ENCODE data around the gene CRYBG1.
A peak's percentile ranks its signal among the peaks of the same experiment; 100 is the strongest.
"Not testable (repeated sequence)": the region's sequence is repeated elsewhere in the genome, so short reads cannot be mapped to it uniquely, and the experiment has no call there.

Gene CRYBG1

DNA sequence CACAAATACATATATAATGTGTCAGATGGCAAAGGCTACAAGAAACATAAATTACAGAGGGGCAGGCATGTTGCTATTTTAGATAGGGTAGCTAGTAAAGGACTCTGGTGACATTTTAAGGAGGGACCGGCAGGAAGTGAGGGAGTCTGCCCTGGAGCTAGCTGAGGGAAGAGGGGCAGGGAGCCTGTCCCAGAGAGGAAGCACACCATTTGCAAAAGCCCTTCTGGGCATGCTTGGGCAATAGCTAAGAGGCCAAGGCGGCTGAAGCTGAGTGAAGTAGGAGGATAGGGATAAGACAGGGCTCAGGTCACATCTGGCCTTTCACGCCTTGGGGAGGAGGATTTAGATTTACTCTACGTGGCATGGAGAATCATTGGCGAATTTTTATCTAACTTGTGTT lies 172.5 kb downstream of the CRYBG1 start:
- no peak for DNase-seq

DNA sequence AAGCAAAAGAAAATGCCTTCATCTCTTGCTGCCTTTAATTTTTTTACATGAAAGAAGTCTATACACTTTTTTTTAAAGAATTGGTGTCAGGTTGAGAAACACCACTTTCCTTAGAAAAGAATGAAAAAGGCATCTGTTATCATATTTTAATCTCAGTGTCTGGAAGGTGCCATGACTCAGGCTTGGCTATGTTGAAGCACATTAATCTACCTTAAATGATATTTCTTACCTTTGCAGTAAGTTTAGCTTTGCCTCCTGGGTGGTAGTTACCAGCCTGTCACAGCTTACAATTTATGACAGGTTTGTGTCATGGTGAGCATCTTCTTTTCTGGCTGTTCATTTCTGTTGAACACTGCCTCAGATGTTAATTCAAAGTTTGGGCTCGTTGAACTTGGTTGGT lies 173.5 kb downstream of the CRYBG1 start:
- no peak for DNase-seq

DNA sequence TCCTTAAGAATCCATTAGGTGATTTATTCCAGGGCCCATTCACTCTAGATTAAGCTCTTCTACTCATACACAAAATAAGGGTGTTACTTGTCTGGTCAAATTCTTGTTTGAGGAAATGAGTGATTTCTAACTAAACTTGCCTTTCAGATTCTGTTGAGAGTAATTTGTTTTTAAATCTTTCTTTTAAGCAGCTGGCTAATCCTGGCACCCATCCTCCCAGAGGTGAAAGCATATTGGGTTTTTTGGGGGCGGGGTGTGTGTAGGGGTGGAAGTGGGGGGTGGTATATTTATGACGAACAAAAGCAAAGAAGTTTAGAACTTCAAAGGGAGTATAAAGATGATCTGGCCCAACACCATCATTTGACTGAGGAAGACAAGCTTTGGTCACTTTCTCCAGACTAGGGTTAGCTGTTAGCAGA lies 174.1 kb downstream of the CRYBG1 start:
- no peak for DNase-seq

DNA sequence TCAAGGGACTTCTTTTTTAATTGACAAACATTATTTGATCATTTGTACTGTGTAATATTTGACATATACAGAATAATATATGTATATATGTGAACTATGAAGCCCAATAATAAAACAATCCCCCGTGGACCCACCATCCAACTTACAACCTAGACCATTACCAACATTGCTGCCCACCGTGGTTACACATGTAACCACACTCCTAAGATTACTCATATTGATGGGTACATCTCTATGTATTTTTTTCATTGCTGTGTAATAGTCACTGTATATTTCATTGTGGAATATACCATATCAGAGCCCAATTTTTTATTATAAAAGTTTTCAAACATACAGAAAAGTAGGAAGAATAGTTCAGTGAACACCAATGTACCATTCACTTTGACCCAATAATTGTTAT lies 174.5 kb downstream of the CRYBG1 start:
- no peak for DNase-seq

DNA sequence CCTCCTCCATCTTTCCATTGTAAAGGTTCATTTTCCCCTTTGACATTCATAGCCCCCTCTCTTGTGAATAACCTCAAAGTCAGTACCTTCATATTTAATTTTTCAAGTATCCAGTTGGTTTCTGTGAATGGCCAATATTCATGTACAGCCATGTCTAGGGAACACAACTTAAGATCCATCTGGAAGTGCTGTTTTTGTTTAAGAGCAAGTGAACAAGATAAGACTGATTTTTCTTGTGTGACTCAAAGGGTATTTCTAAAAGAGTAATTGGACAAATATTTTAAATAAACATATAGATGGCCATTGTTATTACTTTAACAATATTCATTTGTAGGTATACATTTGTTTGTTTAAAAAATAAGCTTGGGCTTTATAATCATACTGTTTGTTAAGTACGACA lies 175.8 kb downstream of the CRYBG1 start:
- no peak for DNase-seq

DNA sequence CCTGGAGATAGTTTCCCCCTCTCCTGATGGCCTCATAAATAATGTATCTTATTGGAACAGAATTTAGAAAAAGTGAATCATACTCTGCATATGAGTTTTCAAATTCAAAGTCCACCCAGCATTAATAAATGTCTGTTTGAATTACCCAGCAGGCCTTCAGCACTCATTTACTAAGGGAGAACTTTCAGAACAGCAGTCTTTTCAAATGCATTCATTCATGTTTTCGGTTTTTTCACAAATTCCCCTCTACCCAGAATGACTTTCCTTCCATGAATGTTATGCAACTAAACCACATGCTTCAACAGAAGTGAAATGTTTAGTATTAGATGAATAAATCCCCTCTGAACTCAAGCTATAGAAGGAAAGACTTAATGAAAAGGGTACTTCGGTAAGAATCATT lies 176.3 kb downstream of the CRYBG1 start:
- no peak for DNase-seq

DNA sequence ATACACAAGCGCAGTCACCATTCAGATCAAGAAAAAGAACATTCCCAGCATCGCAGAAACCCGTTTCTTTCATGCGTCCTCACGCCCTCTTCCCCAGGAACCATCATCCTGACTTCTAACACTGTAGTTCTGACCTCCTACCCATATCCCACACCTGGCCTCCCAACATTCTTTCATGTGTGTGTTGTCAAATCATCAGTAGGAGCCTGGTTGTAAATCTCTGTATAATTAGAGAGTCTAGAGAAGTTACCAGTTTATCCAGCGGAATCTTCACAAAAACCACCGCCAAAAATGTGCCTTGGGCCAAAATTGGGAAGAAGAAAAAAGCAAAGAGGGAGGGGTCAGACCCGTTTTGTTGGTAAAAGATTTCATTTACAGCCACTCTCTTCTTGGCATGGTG lies 177.1 kb downstream of the CRYBG1 start:
- no peak for DNase-seq

DNA sequence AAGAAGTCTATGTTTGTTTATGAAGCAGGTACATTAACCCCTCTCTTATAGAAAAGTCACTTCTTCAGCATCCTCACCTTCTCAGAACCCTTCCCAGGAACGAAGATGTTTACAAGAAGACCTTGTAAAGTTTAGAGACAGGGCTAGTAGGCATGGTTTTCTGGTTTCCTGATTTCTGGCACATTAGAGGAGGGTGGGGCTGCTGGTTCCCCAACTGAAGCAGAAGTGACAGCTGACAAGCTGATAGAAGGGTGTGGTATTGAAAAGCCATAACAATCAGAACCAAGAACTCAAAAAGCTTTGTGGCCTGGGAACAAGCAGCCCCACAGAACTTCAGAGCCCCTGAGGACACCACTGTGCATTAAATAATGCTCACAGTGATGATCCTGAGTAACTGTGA lies 177.6 kb downstream of the CRYBG1 start:
- no peak for DNase-seq

DNA sequence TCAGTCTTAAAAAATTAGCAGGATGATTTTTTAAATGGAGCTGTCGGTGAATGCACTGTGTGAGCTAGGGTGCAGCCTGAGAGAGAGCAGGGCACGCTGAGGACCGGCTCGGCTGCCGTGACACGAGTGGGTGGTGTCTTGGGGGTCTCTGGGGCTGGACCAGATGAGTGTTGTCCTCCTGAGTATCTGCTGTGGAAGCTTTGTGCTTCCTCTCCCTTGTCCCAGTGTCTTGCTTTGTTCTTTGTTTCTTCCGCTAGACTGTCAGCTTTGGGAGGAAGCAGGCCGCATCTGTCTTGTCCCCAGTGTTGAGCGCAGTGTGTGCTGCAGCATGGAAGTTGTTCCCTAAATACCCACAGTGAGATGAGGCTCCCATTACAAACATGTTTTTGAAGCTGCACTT lies 179.4 kb downstream of the CRYBG1 start:
- no peak for DNase-seq

DNA sequence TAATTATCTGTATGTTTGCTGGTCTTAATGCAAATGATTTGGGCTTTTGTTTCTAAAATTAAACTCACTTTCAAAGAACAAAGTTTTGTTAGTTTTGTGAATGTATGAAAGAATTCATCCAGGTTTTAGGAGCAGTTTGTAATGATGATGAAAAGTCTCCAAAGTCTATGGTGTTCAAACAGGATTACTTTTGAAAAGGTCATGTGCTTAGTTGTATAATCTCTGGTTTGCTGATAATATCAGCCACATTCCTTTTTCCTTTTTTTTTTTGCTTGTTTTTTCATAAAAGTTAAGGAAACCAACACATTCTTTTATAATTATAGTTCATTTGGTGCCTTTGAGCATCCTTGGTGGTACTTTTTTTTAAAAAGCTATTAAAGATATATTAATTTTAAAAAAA lies 179.9 kb downstream of the CRYBG1 start:
- no peak for DNase-seq

DNA sequence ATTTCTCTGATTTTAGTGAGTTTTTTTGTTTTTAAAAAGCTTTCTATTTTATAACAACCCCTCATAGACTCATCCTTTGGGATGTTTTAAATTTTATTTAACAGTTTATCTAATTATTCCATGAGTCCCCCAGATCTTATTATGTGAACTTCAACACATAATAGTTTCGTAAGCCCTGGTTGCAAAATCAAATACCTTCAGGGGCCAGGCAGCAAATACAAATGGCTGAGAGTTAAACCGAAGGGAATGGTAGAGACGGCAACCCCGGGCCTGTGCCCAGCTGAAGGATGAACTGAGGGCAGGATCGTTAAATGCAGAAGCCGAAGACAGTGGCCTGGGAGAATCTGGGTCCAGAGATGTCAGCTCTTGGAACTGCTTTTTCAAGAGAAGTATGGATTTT lies 180.4 kb downstream of the CRYBG1 start:
- DNase-seq = no peak

DNA sequence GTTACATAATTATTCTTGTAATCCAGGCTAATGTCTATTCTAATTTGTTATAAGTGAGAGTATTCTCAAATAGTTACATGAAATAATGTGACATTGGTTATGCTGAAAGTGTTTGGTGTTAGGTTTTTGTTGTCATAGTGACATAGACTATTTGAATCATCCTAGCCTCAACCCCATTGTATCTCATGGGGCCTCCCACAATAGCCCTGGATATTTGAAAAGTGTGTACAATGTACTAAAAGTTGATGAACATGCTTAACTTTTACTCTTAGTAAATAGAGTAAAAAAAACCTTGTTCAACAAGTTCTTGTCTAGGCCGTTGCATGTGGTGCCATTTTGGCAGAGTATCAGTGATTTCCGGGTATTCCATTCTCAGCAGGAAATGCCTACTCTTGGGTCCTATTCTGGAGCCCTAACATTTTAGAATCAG lies 185.8 kb downstream of the CRYBG1 start:
- peak; percentile 26 for DNase-seq

DNA sequence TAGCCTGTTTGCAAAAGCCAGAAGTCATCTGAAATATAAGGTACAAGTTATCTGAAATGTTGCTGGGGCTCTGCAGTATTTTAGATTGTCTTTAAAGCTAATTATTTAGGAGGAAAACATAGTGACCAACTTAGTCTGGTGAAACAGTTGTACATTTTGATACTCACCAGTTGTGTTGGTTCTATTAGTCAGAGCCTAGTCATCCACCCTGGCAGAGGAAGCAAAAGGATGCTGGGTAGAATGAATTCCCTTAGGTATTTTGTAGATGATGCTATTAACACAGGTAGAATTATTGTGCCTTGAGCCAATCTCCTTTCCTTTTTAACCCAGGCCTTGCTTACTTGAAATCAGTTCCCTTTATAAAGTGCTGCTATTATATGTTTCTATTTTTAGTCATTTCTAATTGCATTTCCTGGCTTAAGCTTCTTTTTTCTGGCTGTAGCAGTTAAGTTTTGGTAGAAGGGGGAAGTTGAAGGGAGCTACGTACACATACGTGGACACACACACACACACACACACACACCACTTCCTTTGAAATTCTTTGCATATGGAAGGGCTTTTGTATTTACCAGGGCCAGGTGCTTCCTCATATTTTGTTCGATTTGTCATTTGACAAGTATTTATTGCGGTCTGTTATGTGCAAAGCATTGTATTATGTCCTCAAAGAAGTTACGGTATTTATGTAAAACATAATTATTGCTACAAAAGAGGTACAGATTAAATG lies 186.3 kb downstream of the CRYBG1 start:
- DNase-seq = no peak

DNA sequence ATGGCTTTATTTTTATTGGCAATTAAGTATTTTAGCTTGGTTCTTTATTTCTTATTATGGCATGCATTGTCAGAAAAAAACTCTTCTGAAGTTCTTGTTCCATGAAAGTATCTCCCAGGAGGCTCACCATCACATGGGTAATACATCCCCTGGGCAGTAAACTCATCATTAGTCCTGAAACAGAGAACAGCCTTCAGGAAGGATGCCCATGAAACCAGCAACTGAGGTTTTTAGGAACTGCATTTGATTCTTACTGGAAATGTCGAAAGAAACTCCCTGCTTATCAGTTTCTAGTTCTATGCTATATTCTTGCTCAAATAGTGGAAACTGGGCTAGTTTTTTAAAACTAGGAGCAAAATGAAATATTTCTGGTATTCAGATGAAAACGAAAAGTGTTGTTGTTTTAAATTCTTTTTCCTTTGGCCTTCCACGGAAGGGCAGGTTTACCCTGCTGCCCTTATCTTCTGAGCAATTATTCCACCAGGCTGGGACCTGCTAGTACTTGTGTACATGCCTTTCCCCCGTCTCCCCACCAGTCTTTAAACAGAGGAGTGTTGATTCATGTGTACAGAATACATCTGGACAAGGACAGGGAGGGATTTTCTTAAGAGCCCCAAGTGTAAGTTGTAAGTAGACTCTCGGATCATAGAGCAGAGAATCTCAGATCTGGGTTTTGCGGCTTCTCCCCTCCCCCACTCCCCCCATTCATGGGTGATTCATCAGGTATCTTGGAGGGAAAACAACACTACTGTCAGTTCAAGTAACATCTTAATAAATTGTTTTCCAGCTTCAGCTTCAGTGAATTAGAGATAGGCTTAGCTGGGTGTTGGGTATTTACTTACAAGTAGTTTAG lies 187.3 kb downstream of the CRYBG1 start:
- no peak for DNase-seq

DNA sequence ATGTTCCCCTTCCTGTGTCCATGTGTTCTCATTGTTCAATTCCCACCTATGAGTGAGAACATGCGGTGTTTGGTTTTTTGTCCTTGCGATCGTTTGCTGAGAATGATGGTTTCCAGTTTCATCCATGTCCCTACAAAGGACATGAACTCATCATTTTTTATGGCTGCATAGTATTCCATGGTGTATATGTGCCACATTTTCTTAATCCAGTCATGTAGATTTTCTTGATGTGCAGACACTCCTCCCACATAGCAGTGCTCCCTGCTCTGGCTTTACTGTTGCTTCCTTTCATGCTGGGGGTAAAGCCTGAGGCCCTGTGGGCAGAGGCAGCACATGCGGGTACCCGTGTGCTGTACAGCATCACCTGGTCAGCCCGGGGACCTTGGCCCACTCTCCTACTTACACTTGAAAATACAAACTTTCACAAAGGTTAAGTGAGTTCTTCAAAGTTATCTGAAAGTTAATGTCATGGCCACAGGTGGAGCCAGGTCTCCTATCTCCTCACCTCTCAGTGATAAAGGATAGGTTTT lies 188.5 kb downstream of the CRYBG1 start:
- DNase-seq = not testable (repeated sequence)

DNA sequence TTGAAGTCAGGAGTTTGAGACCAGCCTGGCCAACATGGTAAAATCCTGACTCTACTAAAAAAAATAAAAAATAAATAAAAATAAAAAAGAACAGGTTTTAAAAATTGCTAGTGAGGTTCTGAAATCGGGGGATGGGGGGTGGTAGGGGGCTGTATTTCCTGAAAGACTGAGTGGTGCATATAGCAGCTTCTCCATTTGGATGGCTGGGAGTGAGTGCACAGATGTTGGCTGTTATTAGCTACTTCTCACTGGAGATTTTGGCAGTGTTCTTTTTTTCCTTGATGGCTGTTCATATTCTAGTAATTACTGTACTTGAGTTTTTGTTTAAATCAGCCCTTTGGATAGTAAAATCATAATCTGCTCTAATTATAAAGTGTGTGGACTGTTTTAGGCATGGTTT lies 189.0 kb downstream of the CRYBG1 start:
- peak; percentile 21 for DNase-seq

DNA sequence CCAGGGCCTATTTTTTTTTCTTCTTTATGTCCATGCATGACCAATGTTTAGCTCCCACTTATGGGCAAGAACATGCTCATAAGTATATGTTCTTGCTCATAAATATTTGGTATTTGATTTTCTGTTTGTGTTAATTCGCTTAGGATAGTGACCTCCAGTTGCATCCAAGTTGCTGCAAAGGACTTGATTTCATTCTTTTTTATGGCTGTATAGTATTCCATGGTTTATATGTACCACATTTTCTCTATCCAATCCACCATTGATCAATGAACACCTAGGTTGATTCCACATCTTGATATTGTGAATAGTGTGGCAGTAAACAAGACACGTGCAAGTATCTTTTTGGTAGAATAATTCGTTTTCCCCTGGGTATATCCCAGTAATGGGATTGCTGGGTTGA lies 190.6 kb downstream of the CRYBG1 start:
- DNase-seq = no peak

DNA sequence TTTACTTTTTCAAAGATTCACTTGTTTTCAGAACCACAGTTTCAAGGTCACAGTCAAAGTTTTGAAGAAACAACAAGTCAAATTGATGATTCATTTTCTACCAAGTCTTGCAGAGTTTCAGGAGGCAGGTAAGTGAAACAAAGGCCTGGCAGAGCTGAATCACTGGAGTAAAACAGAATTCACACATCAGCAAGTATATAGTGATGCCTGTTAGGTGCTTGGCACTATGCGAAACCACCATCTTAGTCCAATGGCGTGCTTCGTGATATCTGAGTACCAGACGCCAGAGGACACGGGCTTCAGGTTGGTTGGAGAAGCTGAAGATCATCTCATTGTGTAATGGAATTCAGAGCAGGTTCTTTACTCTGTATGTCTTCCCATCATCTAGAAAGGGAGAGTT lies 192.9 kb downstream of the CRYBG1 start:
- no peak for DNase-seq

DNA sequence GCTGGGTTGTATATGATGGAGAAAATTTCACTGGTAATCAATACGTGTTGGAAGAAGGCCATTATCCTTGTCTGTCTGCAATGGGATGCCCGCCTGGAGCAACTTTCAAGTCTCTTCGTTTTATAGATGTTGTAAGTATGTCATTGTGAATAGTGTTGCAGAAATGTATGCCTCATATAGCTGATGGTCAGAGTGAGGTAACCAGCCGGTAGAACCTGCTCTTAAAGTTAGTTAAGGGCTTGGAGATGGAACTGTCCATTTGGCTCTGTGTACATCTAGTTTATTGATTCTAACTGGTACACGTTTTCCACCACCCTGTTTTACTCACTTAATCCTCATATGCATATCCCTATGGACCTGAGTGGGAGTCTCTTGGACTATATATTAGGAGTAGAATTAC lies 195.2 kb downstream of the CRYBG1 start:
- DNase-seq = no peak

DNA sequence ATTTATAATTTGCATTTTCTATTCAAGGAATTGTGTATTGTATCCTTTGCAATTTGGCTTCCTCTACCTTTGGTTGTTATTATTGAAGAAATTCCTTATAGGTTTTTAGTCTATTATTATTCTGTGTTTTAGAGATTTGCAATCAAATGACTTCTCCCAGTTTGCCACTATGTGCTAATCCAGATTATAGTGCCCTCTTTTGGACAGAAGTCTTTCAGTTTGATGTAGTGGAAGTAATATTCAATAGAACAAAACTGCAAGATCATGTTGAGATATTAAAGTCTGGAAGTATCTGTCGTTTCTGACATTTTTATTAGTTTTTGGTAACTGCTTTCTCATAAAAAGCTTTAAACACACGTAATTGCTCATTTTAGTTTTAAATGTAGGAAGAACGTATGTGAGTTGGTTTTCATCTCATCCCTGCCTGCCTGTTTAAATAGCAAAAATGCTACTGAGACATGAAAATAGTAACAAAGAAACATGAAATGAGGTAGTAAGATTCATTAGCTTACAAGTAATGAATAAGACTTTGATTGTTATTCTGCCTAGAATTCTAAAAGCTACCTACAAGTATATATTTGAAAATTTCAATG lies 195.9 kb downstream of the CRYBG1 start:
- peak; percentile 33 for DNase-seq

DNA sequence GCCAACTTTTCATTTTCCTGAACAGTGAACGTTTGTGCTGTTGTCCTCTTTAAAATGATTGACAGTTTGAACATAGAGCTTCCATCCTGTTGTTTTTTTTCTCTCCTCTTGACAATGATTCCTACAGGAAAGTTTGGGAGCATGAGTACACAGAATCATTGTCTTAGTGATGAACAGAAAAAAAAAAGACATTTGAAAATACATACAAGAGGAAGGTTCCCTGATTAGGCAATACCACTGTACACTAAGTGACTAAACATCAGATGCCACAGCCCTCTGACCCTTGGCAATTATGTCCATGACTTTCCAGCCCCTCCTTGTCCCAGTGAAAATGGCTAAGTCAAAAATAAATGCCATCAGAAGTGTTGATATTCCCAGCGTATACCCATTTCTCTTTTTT lies 197.3 kb downstream of the CRYBG1 start:
- no peak for DNase-seq

DNA sequence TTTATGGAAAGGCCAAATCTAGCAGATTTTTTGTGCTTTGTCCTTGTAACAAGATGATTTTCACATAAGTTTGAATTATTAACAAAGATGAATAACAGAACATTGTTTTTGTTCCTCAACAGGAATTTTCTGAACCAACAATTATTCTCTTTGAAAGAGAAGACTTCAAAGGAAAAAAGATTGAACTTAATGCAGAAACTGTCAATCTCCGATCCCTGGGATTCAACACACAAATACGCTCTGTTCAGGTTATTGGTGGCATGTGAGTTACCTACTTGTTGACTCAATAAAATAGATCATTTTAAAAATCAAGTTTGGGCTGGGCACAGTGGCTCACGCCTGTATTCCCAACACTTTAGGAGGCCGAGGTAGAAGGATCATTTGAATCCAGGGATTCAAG lies 197.8 kb downstream of the CRYBG1 start:
- no peak for DNase-seq

DNA sequence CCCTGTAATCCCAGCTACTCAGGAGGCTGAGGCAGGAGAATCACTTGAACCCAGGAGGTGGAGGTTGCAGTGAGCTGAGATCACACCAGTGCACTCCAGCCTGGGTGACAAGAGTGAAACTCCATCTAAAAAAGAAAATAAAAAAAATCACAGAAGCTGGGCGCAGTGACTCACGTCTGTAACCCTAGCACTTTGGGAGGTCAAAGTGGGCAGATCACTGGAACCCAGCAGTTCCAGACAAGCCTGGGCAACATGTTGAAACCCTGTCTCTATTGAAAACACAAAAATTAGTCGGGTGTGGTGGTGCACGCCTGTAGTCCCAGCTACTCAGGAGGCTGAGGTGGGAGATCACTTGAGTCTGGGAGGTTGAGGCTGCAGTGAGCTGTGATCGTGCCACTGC lies 199.1 kb downstream of the CRYBG1 start:
- DNase-seq = not testable (repeated sequence)

Data from NCI-H1694 treated with DMSO at 0.1 percent for 48 hours (cell line).